ENCODE results near the gene PHACTR3. TPM values are rescaled to one million over a fixed set of nuclear protein-coding genes. Genes with fewer than 3 reads are reported as not detected.

PHACTR3 gene
- total RNA-seq, 6 experiments from 2014 or later: 0.12 to 0.35 (median 0.23) TPM; not detected in 2

DNA sequence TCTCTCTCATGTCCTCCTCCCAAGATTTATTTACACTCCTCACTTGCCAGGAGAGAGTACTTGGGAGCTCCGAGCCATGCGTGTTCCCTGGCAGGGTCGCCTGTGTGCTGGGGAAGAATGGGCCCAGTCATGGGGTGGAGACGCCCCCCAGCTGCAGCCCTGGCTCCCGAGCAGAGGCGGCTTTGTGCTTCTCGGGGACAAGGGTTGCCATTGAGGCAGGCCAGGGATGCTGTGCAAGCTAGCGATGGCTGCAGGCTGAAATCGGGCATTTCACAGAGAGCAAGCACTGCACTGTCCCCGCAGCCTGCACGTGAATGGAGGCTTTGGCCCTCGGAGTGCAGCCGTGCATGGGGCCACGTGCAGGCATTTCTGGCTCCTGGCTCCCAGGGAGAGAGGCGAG lies 23.8 kb downstream of the PHACTR3 start:
- 59% methylated on average over 6 of the region's 15 CpGs for WGBS (ENCODE audit: insufficient coverage, low coverage, low lambda C conversion rate, missing lambda C conversion rate)
- TF ChIP-seq, protein P1, sequence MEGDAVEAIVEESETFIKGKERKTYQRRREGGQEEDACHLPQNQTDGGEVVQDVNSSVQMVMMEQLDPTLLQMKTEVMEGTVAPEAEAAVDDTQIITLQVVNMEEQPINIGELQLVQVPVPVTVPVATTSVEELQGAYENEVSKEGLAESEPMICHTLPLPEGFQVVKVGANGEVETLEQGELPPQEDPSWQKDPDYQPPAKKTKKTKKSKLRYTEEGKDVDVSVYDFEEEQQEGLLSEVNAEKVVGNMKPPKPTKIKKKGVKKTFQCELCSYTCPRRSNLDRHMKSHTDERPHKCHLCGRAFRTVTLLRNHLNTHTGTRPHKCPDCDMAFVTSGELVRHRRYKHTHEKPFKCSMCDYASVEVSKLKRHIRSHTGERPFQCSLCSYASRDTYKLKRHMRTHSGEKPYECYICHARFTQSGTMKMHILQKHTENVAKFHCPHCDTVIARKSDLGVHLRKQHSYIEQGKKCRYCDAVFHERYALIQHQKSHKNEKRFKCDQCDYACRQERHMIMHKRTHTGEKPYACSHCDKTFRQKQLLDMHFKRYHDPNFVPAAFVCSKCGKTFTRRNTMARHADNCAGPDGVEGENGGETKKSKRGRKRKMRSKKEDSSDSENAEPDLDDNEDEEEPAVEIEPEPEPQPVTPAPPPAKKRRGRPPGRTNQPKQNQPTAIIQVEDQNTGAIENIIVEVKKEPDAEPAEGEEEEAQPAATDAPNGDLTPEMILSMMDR (IDR thresholded peaks at IDR 0.05): no peak
- TF ChIP-seq POLR2A (IDR thresholded peaks at IDR 0.05): no peak
- ATAC-seq: no peak
- Histone ChIP-seq H3K27me3 (no peaks in the 10 kb centered on the region), H3K9me3 (no peaks in the 10 kb centered on the region), H3K27ac (no peak overlapping the region), H3K36me3 (no peaks in the 10 kb centered on the region), H3K4me1 (no peaks in the 10 kb centered on the region), H3K4me3 (no peak overlapping the region)
- DNase-seq: no peak
- intact Hi-C loops (cut with DNase I): no loop called here

DNA sequence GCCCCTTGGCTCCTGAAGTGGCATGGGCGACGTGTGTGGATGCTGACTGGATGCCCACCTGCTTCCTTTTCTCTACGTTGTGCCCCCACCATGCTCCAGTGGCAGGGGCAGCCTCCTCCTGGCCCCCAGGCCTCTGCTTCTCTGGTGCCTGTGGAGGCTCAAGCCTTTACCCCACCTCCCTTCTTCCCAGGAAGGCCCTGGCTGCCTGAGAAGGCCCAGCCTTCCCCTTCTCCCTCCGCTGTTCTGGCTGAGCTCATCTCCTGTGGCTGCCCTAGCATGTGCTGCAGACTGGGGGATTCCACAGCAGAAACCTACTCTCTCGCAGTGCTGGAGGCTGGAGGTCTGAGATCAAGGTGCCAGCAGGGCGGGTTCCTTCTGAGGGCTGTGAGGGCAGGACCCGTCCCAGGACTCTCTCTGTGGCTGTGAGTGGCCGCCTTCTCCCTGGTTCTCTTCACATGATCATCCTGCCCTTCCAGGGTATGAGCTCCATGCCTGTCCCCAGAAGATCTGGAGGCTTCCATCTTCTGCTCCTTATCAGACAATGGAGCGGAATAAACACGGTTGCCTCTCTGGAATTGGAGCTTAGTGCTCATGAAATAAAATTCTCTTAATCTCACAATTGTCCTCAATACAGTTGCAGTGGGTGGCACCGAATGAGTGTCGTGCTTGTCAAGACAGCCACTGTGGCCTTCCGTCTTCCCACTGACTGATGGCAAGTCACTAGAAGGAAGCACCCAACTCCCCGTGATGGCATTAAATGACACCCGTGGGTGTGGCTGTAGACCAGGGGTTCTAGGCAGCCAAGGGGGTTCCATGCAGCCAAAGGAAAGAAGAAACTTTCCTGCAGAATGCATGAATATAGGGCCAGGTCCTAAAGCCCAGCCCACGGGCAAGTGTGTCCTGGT lies 25.1 kb downstream of the PHACTR3 start:
- H3K4me3 ChIP-seq: no peak overlapping the region
- intact Hi-C loops (cut with DNase I): no loop called here
- no peak overlapping the region for H3K27ac ChIP-seq

DNA sequence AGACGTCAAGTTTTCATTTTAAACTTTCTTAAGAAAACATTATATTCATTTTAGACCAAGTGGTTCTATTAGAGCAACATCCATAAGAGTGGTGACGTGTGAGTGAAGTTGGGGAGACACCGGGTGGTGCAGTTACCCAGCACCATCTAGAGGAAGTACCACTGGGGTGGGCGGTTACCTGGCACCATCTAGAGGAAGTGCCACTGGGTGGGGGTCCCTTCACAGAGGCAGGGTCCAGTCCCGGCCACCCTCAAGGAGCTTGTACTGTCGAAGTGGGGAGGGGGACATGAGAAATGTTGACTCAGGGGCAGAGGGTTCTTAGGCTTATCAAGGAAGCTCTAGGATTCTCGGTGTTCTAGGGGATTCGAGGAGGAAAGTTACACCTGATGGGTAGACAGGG lies 26.2 kb downstream of the PHACTR3 start:
- intact Hi-C loops (cut with DNase I): no loop called here
- H3K9me3 ChIP-seq: no peaks in the 10 kb centered on the region
- H3K4me1 ChIP-seq: no peaks in the 10 kb centered on the region
- H3K27ac ChIP-seq: no peak overlapping the region
- 32% methylated on average over 7 of the region's 8 CpGs for WGBS (ENCODE audit: insufficient coverage, low coverage, low lambda C conversion rate, missing lambda C conversion rate)
- H3K27me3 ChIP-seq: no peaks in the 10 kb centered on the region
- no peaks in the 10 kb centered on the region for H3K36me3 ChIP-seq
- ATAC-seq (no peak), DNase-seq (no peak)
- TF ChIP-seq POLR2A (IDR thresholded peaks at IDR 0.05): no peak
- TF ChIP-seq, protein P1 (IDR thresholded peaks at IDR 0.05): no peak
- no peak overlapping the region for H3K4me3 ChIP-seq

More for the DNA sequence above, 25.1 kb downstream of the PHACTR3 start:
- Histone ChIP-seq H3K9me3 (no peaks in the 10 kb centered on the region), H3K36me3 (no peaks in the 10 kb centered on the region), H3K27me3 (no peaks in the 10 kb centered on the region), H3K4me1 (no peaks in the 10 kb centered on the region)
- DNase-seq (no peak), ATAC-seq (no peak)
- 66% methylated on average over 7 of the region's 16 CpGs for WGBS (ENCODE audit: insufficient coverage, low coverage, low lambda C conversion rate, missing lambda C conversion rate)
- TF ChIP-seq, protein P1 (IDR thresholded peaks at IDR 0.05): no peak
- no peak for TF ChIP-seq POLR2A (IDR thresholded peaks at IDR 0.05)

DNA sequence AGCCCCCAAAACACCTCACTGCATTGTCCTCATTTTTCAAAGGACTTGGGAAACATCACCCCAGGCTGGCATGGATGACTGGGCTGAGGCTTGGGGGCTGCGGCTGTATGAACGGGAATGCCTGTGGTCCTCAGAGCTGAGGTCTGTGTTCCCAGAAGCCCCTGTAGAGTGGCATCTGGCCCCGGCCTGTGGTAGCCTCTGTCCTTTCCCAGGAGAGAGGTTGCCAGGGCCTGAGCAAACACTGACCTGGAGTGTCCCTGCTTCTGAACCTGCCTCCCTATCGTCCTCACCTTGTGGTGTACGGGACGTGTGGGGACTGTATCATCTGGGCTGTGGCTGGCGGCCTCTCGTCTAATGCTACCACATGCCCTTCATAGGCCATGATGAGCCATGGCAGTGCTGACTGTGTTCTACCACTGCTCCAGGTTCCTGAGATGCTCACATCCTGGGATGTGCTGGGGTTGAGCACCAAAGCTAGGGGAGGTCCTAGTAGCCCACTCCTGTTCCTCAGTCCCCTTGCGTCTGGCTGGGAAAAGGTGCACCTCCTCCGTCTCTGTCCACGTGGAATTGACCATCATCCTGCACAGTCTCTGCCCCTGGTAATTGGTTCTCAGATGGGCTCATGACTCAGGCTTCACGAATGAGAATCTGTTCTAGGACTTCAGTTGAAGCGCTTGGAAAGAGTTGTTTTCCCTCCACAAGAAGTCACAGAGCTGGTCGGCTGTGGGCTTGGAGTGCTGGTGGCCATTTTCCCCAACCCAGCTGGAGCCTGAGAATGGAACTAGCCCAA lies 27.6 kb downstream of the PHACTR3 start:
- ATAC-seq (peak in 1 of 4 donors; percentile 29), DNase-seq (no peak)
- H3K4me3 ChIP-seq: no peak overlapping the region
- no peaks in the 10 kb centered on the region for H3K4me1 ChIP-seq
- no peaks in the 10 kb centered on the region for H3K27me3 ChIP-seq
- H3K27ac ChIP-seq: no peak overlapping the region
- no peaks in the 10 kb centered on the region for H3K9me3 ChIP-seq
- TF ChIP-seq POLR2A (IDR thresholded peaks at IDR 0.05): no peak
- TF ChIP-seq, protein P1 (IDR thresholded peaks at IDR 0.05): no peak
- intact Hi-C loops (cut with DNase I): no loop called here
- H3K36me3 ChIP-seq: no peaks in the 10 kb centered on the region
- 66% methylated on average over 6 of the region's 14 CpGs for whole genome bisulfite sequencing (ENCODE audit: insufficient coverage, low coverage, low lambda C conversion rate, missing lambda C conversion rate)

All from right lobe of liver (tissue), 6 donors.